GM15510 (cell line): ENCODE measurements around the gene IKZF3.

Experiments used
- POLR2A ChIP-seq: IDR thresholded peaks from 3 replicates; pipeline ENCODE4 v1.6.1; 2011; ENCODE audit warnings: borderline replicate concordance; ENCODE audit not compliant: insufficient read length; ENCODE audit errors: extremely low read depth

Gene IKZF3

GRCh38 chr17:39776252-39776651, 87.9 kb downstream of the IKZF3 start:
- TF ChIP-seq POLR2A = no peak

- no peak for TF ChIP-seq POLR2A
Observed at GRCh38 chr17:39775031-39775430, 89.1 kb downstream of the IKZF3 start.

GRCh38 chr17:39774047-39774446, 90.1 kb downstream of the IKZF3 start:
- TF ChIP-seq POLR2A = no peak

- no peak for TF ChIP-seq POLR2A
Observed at GRCh38 chr17:39772987-39773934, 90.9 kb downstream of the IKZF3 start.

- TF ChIP-seq POLR2A = no peak
Observed at GRCh38 chr17:39772415-39772814, 91.7 kb downstream of the IKZF3 start.

GRCh38 chr17:39769974-39770587, 94.0 kb downstream of the IKZF3 start:
- TF ChIP-seq POLR2A = peak; percentile 27

GRCh38 chr17:39767147-39767546, 97.0 kb downstream of the IKZF3 start:
- no peak for TF ChIP-seq POLR2A

- no peak for TF ChIP-seq POLR2A
Observed at GRCh38 chr17:39765766-39766165, 98.3 kb downstream of the IKZF3 start.

- no peak for TF ChIP-seq POLR2A
Observed at GRCh38 chr17:39765175-39765574, 98.9 kb downstream of the IKZF3 start.

- TF ChIP-seq POLR2A = no peak
Observed at GRCh38 chr17:39763051-39763820, 100.9 kb downstream of the IKZF3 start.

GRCh38 chr17:39761861-39762496, 102.1 kb downstream of the IKZF3 start:
- no peak for TF ChIP-seq POLR2A

- TF ChIP-seq POLR2A = no peak
Observed at GRCh38 chr17:39759204-39759603, 104.9 kb downstream of the IKZF3 start.

- peak; percentile 17 for TF ChIP-seq POLR2A
Observed at GRCh38 chr17:39757931-39758873, 105.9 kb downstream of the IKZF3 start.
